NAMALWA (cell line): Measurements from ENCODE around the gene HOXA2.
A peak's percentile ranks its signal among the peaks of the same experiment; 100 is the strongest.

ENCODE experiments used
- DNase-seq: peaks from one replicate; pipeline ENCODE4 v3.0.0-alpha.2; 2015; ENCODE audit warnings: low spot score

The HOXA2 gene

GRCh38 chr7:27141137-27141922 lies 38.8 kb upstream of the HOXA2 start:
- no peak for DNase-seq

DNA sequence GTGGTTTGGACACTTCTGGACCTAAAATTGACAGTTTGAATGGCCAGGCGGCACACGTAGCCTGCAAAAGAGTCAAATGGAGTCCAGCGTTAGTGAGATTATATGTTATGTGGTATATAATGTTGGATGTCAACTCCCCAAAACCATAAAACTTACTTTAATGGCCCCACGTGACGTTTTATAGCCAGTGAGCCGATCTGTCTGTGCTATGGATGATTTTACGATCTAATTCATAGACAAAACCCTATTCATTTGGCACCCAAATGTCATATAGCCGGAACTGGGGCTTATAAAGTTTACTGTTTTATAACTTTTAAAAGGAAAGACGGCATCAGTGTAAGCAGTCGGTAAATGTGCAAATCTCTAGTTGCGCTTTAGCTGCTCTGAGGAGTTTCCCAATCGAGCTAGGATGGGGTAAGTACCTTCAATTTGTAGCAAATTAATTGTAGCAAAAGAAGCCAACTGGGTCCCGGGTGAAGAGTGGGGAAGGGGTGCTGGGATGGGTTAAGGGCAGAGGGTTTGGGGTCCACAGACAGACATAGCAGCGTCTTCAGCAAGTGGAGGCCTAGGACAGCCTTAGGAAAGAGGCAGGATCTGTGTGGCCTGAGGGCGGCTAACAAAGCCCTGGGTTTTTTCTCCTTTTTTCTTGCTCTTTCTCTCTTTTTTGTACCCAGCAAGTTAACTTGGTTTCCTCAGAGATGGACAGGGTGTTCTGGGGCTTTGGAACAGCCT lies 37.8 kb upstream of the HOXA2 start:
- DNase-seq: no peak

DNA sequence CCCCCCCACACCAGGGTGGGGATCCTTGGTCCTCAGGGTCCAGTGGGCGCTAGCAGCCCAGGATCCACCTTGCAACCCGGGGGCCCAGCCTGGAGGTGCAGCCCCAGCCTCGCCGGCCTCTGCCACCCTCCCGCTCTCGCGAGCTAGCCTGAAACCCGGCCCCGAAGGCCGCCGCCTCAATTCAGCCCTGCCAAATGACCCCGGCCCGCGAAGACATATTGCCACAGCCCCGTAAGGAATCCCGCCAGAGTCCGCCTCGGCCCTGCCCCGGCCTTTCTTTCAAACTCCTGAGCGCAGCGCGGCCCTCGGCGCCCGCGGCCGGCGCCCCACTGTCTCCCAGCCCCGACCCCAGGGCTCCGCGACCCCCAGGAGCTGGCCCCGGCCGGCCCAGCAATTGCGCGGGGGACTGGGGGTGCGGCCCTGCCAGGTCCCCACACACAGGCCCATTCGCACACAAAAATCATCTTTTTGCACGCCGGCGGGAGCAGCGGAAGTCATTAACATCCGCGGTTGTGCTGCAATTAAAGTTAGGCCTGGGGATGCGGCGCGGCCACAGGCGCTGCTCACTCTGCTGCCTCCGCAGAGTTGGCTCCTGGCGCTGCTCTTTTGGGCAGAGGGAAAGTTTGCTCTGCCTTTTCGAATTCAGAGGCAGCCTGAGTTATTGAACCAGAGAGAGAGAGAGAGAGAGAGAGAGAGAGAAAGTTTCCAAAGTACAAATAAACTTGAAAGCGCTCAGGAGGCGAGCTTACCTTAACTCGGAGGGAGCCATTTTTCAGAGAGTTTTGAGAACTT lies 37.0 kb upstream of the HOXA2 start:
- DNase-seq: no peak

DNA sequence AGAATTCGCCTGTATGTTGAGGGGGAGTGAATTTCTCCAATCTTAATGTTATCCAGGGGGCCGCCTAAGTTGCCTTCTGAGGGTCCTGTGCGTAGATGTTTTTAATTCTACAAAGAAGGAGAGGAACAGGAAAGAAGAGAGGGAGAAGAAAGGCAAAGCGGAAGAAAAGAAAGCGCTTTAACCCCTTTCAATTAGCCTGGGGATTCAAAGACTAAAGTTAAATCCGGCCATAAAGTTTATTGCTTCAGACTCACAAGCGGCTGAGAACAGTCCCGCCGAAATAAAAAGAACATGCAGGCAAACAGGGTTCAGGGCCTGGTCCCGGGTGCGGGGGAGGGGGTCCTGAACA lies 36.5 kb upstream of the HOXA2 start:
- no peak for DNase-seq

GRCh38 chr7:27138472-27138871 lies 36.0 kb upstream of the HOXA2 start:
- DNase-seq: no peak

- no peak for DNase-seq
These were observed 35.3 kb upstream of the HOXA2 start for GRCh38 chr7:27137640-27138315.

GRCh38 chr7:27134392-27134791 lies 31.9 kb upstream of the HOXA2 start:
- no peak for DNase-seq

DNA sequence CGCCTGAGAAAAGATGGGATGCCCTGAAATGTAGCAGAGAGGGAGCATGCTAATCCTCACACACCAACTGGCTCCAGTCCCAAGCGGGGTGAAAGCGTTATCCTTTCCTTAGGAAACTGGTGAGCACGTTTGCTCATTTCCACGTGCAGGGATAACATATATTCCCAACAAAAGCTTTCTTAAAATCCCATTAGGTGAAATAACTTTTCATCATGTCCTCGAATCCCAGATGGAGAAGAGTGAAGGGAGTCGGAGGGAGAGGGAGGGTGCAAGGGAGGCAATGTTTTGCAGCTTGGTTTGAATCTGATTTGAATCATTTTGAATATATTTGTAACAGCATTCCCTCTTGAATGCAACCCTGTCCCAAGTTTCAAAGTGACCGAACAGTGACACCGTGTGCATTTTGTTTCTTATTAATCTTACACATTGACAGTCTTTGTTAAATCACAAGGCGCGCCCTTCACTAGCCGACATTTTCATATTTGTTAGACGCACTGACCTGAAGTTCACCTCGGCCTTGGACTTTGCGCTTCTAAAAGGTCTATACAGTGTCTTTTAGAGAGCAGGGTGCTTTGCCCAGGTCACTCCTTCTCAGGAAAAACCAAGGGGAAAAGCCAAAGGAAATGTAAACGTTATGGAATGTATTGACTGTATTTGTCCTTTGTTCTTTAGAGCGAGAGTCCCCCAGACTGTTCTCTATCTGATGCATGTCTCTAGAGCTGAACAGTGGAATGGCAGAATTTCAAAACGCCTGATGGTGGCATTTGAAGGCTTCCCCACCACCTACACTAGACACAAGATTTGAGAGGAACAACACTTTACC lies 31.1 kb upstream of the HOXA2 start:
- DNase-seq: no peak

GRCh38 chr7:27132978-27133377 lies 30.5 kb upstream of the HOXA2 start:
- no peak for DNase-seq

DNA sequence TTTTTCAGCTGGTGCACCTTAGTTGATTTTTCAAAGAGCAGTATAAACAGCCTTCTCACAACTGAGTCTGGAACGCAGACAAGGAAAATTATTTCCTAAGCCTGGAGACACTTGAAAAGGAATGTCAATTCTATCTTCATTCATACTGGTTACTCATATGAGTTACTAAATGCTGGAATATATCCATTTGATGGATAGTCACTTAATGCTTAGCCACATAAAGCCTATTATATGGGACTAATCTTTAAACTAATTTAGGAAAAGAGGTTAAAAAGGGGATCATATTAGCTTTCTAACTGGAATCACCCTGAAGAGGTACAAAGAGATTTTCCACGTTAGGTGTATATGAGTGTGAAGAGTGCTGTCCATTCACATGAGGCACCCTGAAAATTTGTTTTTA lies 29.7 kb upstream of the HOXA2 start:
- no peak for DNase-seq

- DNase-seq: no peak
These were observed 28.9 kb upstream of the HOXA2 start for GRCh38 chr7:27131390-27131819.

DNA sequence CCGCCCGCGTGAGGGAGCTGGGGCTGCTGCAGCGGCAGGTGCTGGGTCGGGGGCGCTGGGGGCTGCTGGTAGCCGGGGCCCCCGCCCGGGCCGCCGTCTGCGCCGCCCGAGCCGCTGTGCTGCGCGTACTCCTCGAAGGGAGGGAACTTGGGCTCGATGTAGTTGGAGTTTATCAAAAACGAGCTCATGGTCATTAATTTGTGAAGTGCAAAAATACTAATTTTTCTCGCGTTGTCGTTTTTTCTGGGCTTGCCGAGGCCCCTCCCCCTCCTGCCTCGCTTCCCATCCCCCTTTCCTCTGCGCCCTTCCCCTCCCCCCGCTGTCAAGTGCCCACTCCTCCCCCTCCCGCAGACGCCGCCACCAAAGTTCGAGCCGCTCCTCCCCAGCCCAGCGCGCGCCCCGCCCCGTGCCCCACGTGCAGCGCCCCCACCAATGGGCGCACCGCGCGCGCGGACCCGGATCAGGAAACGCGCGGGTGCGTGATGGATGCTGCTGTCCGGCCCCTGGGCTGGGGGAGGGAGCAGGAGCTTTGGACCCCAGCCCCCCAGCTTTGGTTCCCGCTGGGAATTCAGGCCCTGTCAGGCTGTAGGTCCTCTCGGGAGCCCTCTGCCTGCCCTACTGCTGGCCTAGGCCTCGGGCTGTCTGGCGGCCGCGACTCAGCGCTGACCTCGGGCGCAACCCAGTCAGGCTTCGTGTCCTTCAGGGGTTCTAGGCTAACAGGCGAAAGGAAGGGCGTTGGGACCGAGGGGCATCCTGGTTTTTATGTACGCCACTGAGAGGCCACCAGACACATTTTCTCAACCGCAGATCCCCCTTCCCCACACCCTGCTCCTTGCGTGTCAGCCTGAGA lies 28.3 kb upstream of the HOXA2 start, which contains the start of gene HOXA4:
HOXA4 (minus strand) TSS at position 218 of the 850 bp plus-strand sequence; CDS start at position 194, 24 bp downstream.
- DNase-seq: peak; percentile 92

GRCh38 chr7:27129729-27130539 lies 27.5 kb upstream of the HOXA2 start:
- peak; percentile 57 for DNase-seq

- DNase-seq: no peak
These were observed 26.6 kb upstream of the HOXA2 start for GRCh38 chr7:27128776-27129728.

DNA sequence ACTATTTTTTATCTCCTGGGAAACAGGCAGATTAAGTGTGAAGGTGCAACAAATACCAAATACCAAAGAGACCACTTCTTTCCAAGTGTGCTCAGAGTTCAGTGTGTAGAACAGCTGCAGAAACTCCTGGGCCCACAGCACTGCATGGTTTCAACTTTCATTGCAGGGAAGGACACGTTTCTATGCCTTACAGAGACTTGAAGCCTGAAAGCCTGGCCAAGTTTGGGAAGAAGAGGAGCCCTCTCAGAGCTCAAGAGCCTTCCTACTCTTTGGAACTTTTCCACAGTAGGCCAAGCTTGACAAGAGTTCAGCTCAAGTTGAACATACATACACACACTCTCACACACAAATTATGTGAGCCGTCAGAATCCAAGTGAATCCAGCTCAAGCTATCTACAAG lies 25.6 kb upstream of the HOXA2 start:
- DNase-seq: no peak

DNA sequence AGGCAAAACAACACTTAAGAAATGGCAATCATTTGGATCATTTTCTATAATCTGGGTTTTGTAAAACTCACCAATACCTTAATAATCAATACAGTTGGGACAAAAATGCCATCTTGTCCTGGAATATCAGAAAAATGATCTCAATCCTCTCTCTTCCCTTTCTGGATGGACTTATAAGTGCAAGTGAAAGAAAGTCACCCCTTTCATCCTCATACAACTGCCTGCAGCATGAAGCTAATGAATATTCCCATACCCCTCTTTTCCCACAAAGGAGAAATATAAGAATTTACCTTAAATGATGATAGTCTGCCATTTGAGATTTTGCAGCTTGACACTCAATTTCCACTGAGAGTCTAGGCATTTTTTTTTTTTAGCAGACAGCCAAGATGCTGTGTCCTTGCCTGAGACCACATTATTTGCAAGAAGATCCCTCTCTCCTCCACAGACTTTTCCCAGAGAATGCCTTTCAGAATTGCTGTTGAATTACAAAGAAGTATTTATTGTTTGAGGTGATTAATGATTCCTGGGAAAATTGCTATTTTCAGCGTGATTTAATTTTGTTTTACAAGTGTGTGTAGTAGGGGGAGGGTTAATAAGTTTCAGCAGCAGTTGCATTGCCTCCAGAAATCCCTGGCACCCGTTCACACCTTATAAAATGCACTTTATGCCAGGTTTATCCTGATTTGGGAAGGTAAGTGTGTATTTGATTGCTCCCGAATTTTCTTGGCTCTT lies 24.3 kb upstream of the HOXA2 start:
- no peak for DNase-seq

- DNase-seq: no peak
These were observed 23.5 kb upstream of the HOXA2 start for GRCh38 chr7:27125986-27126394.
